A549 (cell line): ENCODE measurements around the gene CDYL2.

Source experiments
- CTCF ChIP-seq: fragments of >200 bp; sonication (Bioruptor Twin); formaldehyde crosslinking; IDR thresholded peaks from 3 replicates; pipeline ENCODE4 v1.5.1; 2016
- FOXS1 ChIP-seq: fragments of 250-450 bp; sonication (Bioruptor Pico); IDR thresholded peaks from 2 replicates; pipeline ENCODE4 v1.5.0; 2020; ENCODE audit warnings: mild to moderate bottlenecking, moderate library complexity
- HDAC2 ChIP-seq: fragments of 200-600 bp; sonication (generic); IDR thresholded peaks from 2 replicates; pipeline ENCODE4 v1.6.1; 2016
- NPAS2 ChIP-seq: fragments of 250-450 bp; sonication (Bioruptor Pico); IDR thresholded peaks from 2 replicates; pipeline ENCODE4 v1.8.0; 2022; ENCODE audit warnings: mild to moderate bottlenecking, moderate library complexity, borderline replicate concordance
- POLR2A ChIP-seq: IDR thresholded peaks from 2 replicates; pipeline ENCODE4 v1.6.1; 2012; ENCODE audit warnings: mild to moderate bottlenecking, low read length
- SREBF2 ChIP-seq: fragments of 450-650 bp; IDR thresholded peaks from 2 replicates; pipeline ENCODE4 v1.6.1; 2014; ENCODE audit warnings: mild to moderate bottlenecking, moderate library complexity

GRCh38 chr16:80671281-80671849, 133.0 kb downstream of the CDYL2 start:
- TF ChIP-seq NPAS2 (CRISPR knock-in tag) (no peak), FOXS1 (CRISPR knock-in tag) (no peak), CTCF (no peak), SREBF2 (no peak), HDAC2 (no peak), POLR2A (no peak)
